CD4-positive, alpha-beta T cell treated with Interferon alpha-2 for 1 hour (primary cell): Measurements from ENCODE around the gene USP35.
"Not testable (repeated sequence)": the region's sequence is repeated elsewhere in the genome, so short reads cannot be mapped to it uniquely, and the experiment has no call there.

Experiments
- DNase-seq, 2 donors: peaks; one replicate each; pipeline ENCODE4 v3.0.0-alpha.2; 2020 to 2022

The USP35 gene

GRCh38 chr11:78168539-78169477 is 19.9 kb upstream of the USP35 start:
- DNase-seq = no peak

GRCh38 chr11:78170413-78170812 is 18.3 kb upstream of the USP35 start:
- DNase-seq = no peak

- no peak for DNase-seq
Measured at GRCh38 chr11:78170874-78171549, 17.7 kb upstream of the USP35 start.

GRCh38 chr11:78171951-78172350 is 16.8 kb upstream of the USP35 start:
- no peak for DNase-seq

- not testable (repeated sequence) for DNase-seq
Measured at GRCh38 chr11:78175862-78176261, 12.9 kb upstream of the USP35 start.

GRCh38 chr11:78176605-78177141 is 12.0 kb upstream of the USP35 start:
- DNase-seq = no peak

GRCh38 chr11:78177216-78177615 is 11.5 kb upstream of the USP35 start:
- no peak for DNase-seq

- no peak for DNase-seq
Measured at GRCh38 chr11:78179459-78180071, 9.2 kb upstream of the USP35 start.

- DNase-seq = no peak
Measured at GRCh38 chr11:78180751-78181150, 8.0 kb upstream of the USP35 start.

GRCh38 chr11:78181185-78181584 is 7.5 kb upstream of the USP35 start:
- DNase-seq = no peak

GRCh38 chr11:78187366-78188285 is 1.1 kb upstream of the USP35 start:
- peak; percentile 70 to 82 for DNase-seq

GRCh38 chr11:78189174-78189724 is 530 bp downstream of the USP35 start:
- no peak for DNase-seq

GRCh38 chr11:78189851-78190250 is 1.1 kb downstream of the USP35 start:
- no peak for DNase-seq

- no peak for DNase-seq
Measured at GRCh38 chr11:78190374-78190773, 1.7 kb downstream of the USP35 start.

- no peak for DNase-seq
Measured at GRCh38 chr11:78190871-78191538, 2.3 kb downstream of the USP35 start.

GRCh38 chr11:78192223-78192719 is 3.6 kb downstream of the USP35 start:
- DNase-seq = no peak

- DNase-seq = no peak
Measured at GRCh38 chr11:78192911-78193351, 4.2 kb downstream of the USP35 start.

GRCh38 chr11:78193806-78194205 is 5.1 kb downstream of the USP35 start:
- DNase-seq = no peak

GRCh38 chr11:78194490-78194889 is 5.8 kb downstream of the USP35 start:
- no peak for DNase-seq

GRCh38 chr11:78195917-78196560 is 7.3 kb downstream of the USP35 start:
- DNase-seq = no peak
